Endodermal cell (in vitro differentiated cells): ENCODE measurements around the gene ZPR1. TPM values are rescaled to one million over a fixed set of nuclear protein-coding genes. Genes with fewer than 3 reads are reported as not detected.
A peak's percentile ranks its signal among the peaks of the same experiment; 100 is the strongest.

Experiments used
- DNase-seq: peaks from one replicate; pipeline ENCODE4 v3.0.0-alpha.2; 2017
- H3K27ac ChIP-seq: 2 replicates; pipeline ENCODE4 v1.5.1; 2013; ENCODE audit warnings: mild to moderate bottlenecking, low read depth, low read length, moderate library complexity
- H3K27me3 ChIP-seq: 2 replicates; pipeline ENCODE4 v1.6.1; 2013; ENCODE audit warnings: mild to moderate bottlenecking, low read length, moderate library complexity; ENCODE audit not compliant: insufficient read depth, control insufficient read depth, poor library complexity, severe bottlenecking
- H3K36me3 ChIP-seq: 2 replicates; pipeline ENCODE4 v1.7.0; 2013; ENCODE audit warnings: mild to moderate bottlenecking, low read length, moderate library complexity; ENCODE audit not compliant: control insufficient read depth, insufficient read depth
- H3K4me1 ChIP-seq: one replicate; pipeline ENCODE4 v1.7.0; 2013; ENCODE audit warnings: low read length; ENCODE audit not compliant: control insufficient read depth, insufficient read depth
- H3K4me3 ChIP-seq: 2 replicates; pipeline ENCODE4 v1.5.1; 2013; ENCODE audit warnings: mild to moderate bottlenecking, low read length, moderate library complexity
- H3K9ac ChIP-seq: 2 replicates; pipeline ENCODE4 v1.6.1; 2013; ENCODE audit warnings: mild to moderate bottlenecking, low read length, moderate library complexity; ENCODE audit not compliant: poor library complexity, severe bottlenecking; ENCODE audit errors: extremely low read depth
- H3K9me3 ChIP-seq: 2 replicates; pipeline ENCODE4 v1.6.1; 2013; ENCODE audit warnings: mild to moderate bottlenecking, low read length, moderate library complexity; ENCODE audit not compliant: control insufficient read depth
- H3K27ac Mint-ChIP-seq: 2 replicates; pipeline ENCODE4 v1.8.0; 2020; ENCODE audit warnings: mixed read lengths
- H3K27me3 Mint-ChIP-seq: 2 replicates; pipeline ENCODE4 v1.8.0; 2021; ENCODE audit warnings: mild to moderate bottlenecking, mixed read lengths; ENCODE audit not compliant: insufficient read depth
- H3K36me3 Mint-ChIP-seq: 2 replicates; pipeline ENCODE4 v1.8.0; 2020; ENCODE audit warnings: low read depth, mixed read lengths
- H3K4me1 Mint-ChIP-seq: 2 replicates; pipeline ENCODE4 v1.8.0; 2020; ENCODE audit warnings: mixed read lengths
- H3K4me3 Mint-ChIP-seq: 2 replicates; pipeline ENCODE4 v1.8.0; 2020; ENCODE audit warnings: mild to moderate bottlenecking, moderate library complexity, mixed read lengths
- H3K9me3 Mint-ChIP-seq: 2 replicates; pipeline ENCODE4 v1.8.0; 2020; ENCODE audit warnings: mild to moderate bottlenecking, mixed read lengths
- WGBS, 2 experiments: methylation state at CpG; one replicate each; pipeline versions ENCODE4 v1.1.5 to v1.1.7; 2013; ENCODE audit warnings: missing lambda C conversion rate in 2 of 2, mixed read lengths in 1 of 2; ENCODE audit not compliant: insufficient coverage in 1 of 2, insufficient read length in 1 of 2; 5-methylcytosine and 5-hydroxymethylcytosine counted together
- total RNA-seq, 2 donors: library from RNA; stranded (reverse); fragmentation: NEBNext Ultra II Directional in 1 of 2; extraction: Animal tissue kit (Norgen Biotek cat#: 25700) in 1 of 2; gene quantifications; 2 replicates in 1 of 2; 3 replicates in 1 of 2; pipeline ENCODE4 v1.2.1, GENCODE V29; 2021
- TF ChIP-seq, protein P1 (sequence below): fragments of 200-600 bp; sonication (generic); conservative IDR thresholded peaks from 2 replicates; pipeline ENCODE4 v1.5.0; 2021; ENCODE audit warnings: antibody characterized with exemption, mild to moderate bottlenecking

ZPR1 gene
- total RNA-seq, 2 donors from 2014 or later, result 59.2 to 63.4 TPM

DNA sequence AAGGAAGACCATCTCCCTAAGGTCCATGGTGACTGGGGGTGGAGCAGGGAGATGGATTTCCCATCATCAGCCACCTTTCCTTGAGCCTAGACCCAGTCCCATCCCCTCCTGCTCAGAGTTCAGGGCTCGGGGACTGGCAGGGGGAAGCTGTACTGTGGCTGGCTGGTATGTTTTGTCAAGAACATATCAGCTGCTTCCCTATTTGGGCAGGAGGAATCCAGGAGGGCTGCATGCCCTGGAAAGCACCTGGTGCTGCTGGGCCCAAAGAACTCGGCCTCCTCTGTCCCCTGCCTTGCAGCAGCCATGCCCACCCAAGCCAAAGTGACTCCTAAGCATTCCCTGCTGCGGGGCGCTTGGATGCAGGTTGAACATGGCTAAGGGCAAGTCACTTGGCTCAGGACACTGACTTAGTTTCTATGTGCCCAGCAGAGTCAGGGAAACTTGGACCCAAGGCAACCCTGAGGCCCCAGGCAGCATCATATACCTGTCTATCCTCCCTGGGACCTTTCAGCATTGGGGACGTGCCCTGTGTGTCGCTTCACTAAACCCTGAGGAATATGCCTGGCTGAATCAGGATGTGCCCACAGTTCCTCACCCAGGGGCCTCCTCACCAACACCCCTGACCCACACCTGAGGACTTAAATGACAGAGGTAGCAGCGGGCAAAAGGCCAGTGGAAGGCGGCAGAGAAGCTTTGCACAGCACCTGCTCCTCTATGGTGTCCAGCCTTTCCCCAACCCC lies 58.2 kb downstream of the ZPR1 start:
- peaks cover 16% of the 10 kb centered on the region for H3K27me3 Mint-ChIP-seq
- Histone ChIP-seq H3K4me1 (no peaks in the 10 kb centered on the region), H3K9me3 (no peaks in the 10 kb centered on the region), H3K27ac (no peak overlapping the region), H3K27me3 (no peaks in the 10 kb centered on the region), H3K4me3 (no peak overlapping the region), H3K36me3 (no peaks in the 10 kb centered on the region), H3K9ac (no peak overlapping the region)
- no peaks in the 10 kb centered on the region for H3K9me3 Mint-ChIP-seq
- TF ChIP-seq, protein P1, sequence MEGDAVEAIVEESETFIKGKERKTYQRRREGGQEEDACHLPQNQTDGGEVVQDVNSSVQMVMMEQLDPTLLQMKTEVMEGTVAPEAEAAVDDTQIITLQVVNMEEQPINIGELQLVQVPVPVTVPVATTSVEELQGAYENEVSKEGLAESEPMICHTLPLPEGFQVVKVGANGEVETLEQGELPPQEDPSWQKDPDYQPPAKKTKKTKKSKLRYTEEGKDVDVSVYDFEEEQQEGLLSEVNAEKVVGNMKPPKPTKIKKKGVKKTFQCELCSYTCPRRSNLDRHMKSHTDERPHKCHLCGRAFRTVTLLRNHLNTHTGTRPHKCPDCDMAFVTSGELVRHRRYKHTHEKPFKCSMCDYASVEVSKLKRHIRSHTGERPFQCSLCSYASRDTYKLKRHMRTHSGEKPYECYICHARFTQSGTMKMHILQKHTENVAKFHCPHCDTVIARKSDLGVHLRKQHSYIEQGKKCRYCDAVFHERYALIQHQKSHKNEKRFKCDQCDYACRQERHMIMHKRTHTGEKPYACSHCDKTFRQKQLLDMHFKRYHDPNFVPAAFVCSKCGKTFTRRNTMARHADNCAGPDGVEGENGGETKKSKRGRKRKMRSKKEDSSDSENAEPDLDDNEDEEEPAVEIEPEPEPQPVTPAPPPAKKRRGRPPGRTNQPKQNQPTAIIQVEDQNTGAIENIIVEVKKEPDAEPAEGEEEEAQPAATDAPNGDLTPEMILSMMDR, result no peak
- no peak overlapping the region for H3K27ac Mint-ChIP-seq
- H3K4me1 Mint-ChIP-seq, result peaks cover 9% of the 10 kb centered on the region
- 83 to 91% methylated on average over 2 to 8 of the region's 8 CpGs for WGBS, 2 experiments
- DNase-seq, result peak; percentile 29
- no peak overlapping the region for H3K4me3 Mint-ChIP-seq
- no peaks in the 10 kb centered on the region for H3K36me3 Mint-ChIP-seq

DNA sequence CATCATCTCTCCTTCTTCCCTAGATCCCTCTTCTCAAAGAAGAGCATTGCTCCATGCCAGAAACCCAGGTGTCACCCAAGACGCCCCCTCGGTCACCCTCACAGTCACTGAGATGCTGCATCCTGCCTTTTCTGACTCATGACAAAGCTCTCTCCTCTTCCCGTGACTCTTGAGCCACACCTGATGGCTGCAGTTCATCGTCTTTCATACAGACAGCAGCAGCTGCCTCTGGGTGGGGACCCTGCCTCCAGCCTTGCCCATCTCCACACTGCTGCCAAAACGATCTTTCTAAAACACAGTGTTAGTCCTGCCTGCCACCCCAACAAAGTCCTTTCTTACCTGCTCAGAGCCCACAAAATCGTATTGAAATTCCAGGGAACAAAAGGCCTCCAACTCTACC lies 59.8 kb downstream of the ZPR1 start:
- Histone ChIP-seq H3K4me1 (no peaks in the 10 kb centered on the region), H3K27me3 (no peaks in the 10 kb centered on the region), H3K4me3 (no peak overlapping the region), H3K9ac (no peak overlapping the region), H3K9me3 (no peaks in the 10 kb centered on the region), H3K36me3 (no peaks in the 10 kb centered on the region), H3K27ac (no peak overlapping the region)
- no peaks in the 10 kb centered on the region for H3K36me3 Mint-ChIP-seq
- no peak for DNase-seq
- H3K4me3 Mint-ChIP-seq, result no peak overlapping the region
- TF ChIP-seq, protein P1, result no peak
- WGBS, 2 experiments, result 86 to 94% methylated on average over 3 to 6 of the region's 6 CpGs
- peaks cover 16% of the 10 kb centered on the region for H3K27me3 Mint-ChIP-seq
- H3K9me3 Mint-ChIP-seq, result no peaks in the 10 kb centered on the region
- peaks cover 13% of the 10 kb centered on the region for H3K4me1 Mint-ChIP-seq
- H3K27ac Mint-ChIP-seq, result no peak overlapping the region

DNA sequence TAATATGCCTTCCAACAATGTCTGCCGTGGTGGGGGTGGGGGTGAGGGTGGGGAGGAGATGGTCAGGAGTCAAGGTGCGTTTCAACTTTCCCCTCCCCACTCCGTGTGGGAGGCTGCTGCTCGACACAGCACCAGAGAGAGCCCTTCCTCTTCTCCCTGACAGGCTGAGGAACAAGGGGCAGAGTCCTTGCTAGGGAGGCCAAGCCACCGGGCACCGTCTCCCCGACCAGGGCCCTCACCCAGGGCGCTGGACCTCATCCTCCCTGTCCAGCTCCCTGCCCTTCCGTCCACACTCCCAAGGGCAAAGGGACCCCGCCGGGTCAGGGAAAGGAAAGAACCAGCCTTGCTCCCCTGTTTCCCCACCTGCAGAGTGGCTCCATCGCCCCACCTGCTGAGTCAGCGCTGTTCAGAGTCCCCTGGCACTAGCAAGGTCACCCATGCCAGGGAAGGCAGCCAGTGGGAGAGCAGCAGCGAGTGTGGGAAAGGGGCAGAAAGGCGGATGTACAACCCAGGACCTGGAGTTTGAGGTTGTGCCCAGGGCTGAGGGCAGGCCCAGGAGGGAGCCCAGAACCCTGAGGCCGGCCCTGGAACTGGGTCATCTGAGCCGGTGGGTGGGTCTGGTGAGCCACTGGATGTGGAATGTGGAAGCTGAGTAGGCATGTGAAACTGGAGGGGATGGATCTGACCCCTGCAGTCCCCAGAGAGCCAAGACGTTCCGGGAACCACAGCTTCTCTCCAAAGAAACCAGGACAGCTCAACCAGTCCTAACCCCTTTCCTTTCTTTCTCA lies 62.2 kb downstream of the ZPR1 start:
- Mint-ChIP-seq H3K27me3 (peaks cover 16% of the 10 kb centered on the region), H3K4me1 (peaks cover 7% of the 10 kb centered on the region), H3K36me3 (no peaks in the 10 kb centered on the region), H3K9me3 (no peaks in the 10 kb centered on the region), H3K4me3 (no peak overlapping the region), H3K27ac (no peak overlapping the region)
- Histone ChIP-seq H3K4me1 (no peaks in the 10 kb centered on the region), H3K4me3 (no peak overlapping the region), H3K36me3 (no peaks in the 10 kb centered on the region), H3K9ac (no peak overlapping the region), H3K27me3 (no peaks in the 10 kb centered on the region), H3K27ac (no peak overlapping the region), H3K9me3 (no peaks in the 10 kb centered on the region)
- TF ChIP-seq, protein P1, result no peak
- WGBS, 2 experiments, result 82 to 86% methylated on average over 3 to 18 of the region's 19 CpGs
- DNase-seq, result no peak
